Tibial nerve (tissue), 4 donors: ENCODE results near the gene LKAAEAR1.

Experiments used
- EP300 ChIP-seq, 2 donors: sonication (generic); formaldehyde crosslinking; IDR thresholded peaks; one replicate each; pipeline ENCODE4 v1.6.1; 2017; ENCODE audit warnings: antibody characterized with exemption in 2 of 2, mild to moderate bottlenecking in 1 of 2
- POLR2A ChIP-seq, 2 donors: fragments of 450-650 bp; IDR thresholded peaks; one replicate each; pipeline ENCODE4 v1.6.1; 2017; ENCODE audit warnings: antibody characterized with exemption in 2 of 2, mild to moderate bottlenecking in 2 of 2, moderate library complexity in 2 of 2
- TF ChIP-seq, protein P1 (sequence below), 5 experiments: fragments of 200-600 bp in 3 of 5; fragments of 450-650 bp in 2 of 5; sonication (generic) in 3 of 5; IDR thresholded peaks; one replicate each; pipeline ENCODE4 v1.5.1; 2016 to 2019; ENCODE audit warnings: antibody characterized with exemption in 5 of 5, mild to moderate bottlenecking in 3 of 5, moderate library complexity in 2 of 5

DNA sequence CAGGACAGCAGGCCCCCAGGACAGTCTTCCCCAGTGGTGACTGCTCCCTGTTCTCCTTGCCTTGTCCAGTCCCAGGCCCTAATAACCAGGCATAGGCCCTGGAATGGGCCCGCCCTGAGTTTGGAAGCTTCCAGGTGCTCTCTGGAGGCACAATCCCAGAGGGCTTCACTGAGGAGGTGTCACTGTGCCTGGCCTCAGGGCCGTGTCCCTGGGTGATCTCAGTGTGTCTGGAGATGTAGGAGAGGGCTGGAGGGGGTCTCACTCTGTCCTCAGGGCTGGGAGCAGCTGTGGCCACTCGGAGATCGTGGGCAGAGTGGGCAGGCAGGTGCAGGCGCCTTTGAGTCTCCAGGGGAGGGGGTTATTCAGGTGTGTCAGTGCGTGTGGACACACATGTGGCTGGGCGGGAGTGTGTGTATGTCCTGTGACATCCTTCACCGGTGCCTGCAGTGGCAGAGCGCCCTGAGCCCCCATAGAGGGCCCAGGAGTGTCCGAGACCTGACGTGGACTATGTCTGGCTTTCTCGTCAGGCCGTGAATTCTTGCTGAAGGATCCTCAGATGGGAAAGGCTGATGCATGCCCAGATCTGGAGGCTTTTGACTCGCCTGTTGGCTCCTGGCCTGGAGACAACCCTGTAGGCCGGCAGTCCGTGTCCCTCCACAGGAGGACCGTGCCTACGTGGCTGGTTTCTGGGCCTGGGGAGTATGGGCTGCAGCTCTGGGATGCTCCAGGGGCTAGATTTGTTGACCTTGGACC is 28.7 kb upstream of the LKAAEAR1 start:
- TF ChIP-seq, protein P1, sequence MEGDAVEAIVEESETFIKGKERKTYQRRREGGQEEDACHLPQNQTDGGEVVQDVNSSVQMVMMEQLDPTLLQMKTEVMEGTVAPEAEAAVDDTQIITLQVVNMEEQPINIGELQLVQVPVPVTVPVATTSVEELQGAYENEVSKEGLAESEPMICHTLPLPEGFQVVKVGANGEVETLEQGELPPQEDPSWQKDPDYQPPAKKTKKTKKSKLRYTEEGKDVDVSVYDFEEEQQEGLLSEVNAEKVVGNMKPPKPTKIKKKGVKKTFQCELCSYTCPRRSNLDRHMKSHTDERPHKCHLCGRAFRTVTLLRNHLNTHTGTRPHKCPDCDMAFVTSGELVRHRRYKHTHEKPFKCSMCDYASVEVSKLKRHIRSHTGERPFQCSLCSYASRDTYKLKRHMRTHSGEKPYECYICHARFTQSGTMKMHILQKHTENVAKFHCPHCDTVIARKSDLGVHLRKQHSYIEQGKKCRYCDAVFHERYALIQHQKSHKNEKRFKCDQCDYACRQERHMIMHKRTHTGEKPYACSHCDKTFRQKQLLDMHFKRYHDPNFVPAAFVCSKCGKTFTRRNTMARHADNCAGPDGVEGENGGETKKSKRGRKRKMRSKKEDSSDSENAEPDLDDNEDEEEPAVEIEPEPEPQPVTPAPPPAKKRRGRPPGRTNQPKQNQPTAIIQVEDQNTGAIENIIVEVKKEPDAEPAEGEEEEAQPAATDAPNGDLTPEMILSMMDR (IDR thresholded peaks at IDR 0.05): no peak
- TF ChIP-seq POLR2A (IDR thresholded peaks at IDR 0.05) (no peak), EP300 (IDR thresholded peaks at IDR 0.05) (no peak)
